ENCODE data around the gene METTL21C.

Gene METTL21C

DNA sequence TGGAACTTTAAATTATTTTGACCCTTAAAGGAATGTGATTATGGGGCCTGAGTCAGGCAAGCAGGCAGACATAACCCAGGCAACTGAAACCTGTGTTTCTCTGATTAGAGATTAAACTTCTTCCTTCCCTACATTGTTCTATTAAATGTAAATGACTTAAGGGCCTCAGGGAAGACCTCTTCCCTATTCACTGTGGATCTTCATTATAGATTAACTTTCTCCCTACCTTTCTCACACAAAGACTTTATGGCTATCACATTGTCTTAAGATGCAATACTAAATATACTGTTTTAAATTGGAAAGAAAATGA, 8.8 kb upstream of the METTL21C start:
- H3K27ac ChIP-seq (ENCODE audit: low read depth, low read length): no peak overlapping the region
- H3K79me2 ChIP-seq (ENCODE audit: insufficient read depth, low read length): no peaks in the 10 kb centered on the region
- H3K9me3 ChIP-seq (ENCODE audit: insufficient read depth, low read length): no peaks in the 10 kb centered on the region
- TF ChIP-seq EZH2phosphoT487 (conservative IDR thresholded peaks at IDR 0.05; ENCODE audit: low read length): no peak
- TF ChIP-seq, protein P1, sequence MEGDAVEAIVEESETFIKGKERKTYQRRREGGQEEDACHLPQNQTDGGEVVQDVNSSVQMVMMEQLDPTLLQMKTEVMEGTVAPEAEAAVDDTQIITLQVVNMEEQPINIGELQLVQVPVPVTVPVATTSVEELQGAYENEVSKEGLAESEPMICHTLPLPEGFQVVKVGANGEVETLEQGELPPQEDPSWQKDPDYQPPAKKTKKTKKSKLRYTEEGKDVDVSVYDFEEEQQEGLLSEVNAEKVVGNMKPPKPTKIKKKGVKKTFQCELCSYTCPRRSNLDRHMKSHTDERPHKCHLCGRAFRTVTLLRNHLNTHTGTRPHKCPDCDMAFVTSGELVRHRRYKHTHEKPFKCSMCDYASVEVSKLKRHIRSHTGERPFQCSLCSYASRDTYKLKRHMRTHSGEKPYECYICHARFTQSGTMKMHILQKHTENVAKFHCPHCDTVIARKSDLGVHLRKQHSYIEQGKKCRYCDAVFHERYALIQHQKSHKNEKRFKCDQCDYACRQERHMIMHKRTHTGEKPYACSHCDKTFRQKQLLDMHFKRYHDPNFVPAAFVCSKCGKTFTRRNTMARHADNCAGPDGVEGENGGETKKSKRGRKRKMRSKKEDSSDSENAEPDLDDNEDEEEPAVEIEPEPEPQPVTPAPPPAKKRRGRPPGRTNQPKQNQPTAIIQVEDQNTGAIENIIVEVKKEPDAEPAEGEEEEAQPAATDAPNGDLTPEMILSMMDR (IDR thresholded peaks at IDR 0.05; ENCODE audit: insufficient read depth, low read length, poor library complexity, severe bottlenecking): no peak
- no peaks in the 10 kb centered on the region for H3F3A ChIP-seq (ENCODE audit: insufficient read depth)
- no peaks in the 10 kb centered on the region for H3K27me3 ChIP-seq (ENCODE audit: low read length)
- H3K4me2 ChIP-seq (ENCODE audit: low read depth, low read length, poor library complexity, severe bottlenecking): no peak overlapping the region
- H3K4me3 ChIP-seq (ENCODE audit: insufficient read depth, low read length, poor library complexity, severe bottlenecking): no peak overlapping the region
- no peaks in the 10 kb centered on the region for H4K20me1 ChIP-seq (ENCODE audit: low read depth, low read length)
- H3K36me3 ChIP-seq (ENCODE audit: low read length): no peaks in the 10 kb centered on the region
- H3K9ac ChIP-seq (ENCODE audit: low read length): no peak overlapping the region
- H2AFZ ChIP-seq (ENCODE audit: low read depth, low read length, severe bottlenecking): no peak overlapping the region
- no peaks in the 10 kb centered on the region for H3K9me2 ChIP-seq (replicated peaks; ENCODE audit: insufficient read depth, low read length)

DNA sequence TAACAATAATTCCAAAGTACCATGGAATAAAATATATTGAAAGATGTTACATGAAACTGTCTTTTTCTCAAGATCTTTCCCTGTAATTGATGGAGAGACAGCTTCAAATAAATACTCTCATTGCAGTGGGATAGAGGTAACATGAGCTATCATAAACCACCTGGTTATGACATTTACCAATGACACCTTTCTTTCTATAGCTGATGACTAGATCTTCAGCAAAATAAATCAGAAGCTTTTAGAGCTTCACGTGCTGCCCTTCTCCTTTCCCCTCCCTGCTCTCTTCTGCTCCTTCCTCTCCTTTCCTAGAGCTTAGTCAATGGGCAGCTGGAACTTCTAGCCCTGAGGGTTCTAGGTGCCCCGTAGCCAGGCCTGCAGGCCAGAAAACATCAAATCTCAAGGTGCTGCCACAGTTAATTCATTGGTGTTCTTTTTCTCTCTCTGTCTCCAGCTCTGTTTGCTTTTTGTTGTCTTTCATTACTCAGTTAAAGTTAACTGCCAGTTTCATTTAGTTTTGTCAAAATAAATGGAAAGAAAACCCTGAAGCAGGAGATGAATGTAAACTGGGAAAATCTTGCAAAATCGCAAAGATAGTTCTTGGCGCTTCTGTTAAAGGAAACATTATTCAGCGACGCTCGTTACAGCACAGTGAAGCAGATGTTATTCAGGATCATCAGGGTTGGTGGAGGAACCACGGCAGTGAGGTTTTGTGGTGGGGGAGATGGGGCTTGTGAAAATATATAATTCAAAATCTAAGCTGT, 8.3 kb upstream of the METTL21C start:
- H3K9me2 ChIP-seq (replicated peaks; ENCODE audit: insufficient read depth, low read length): no peaks in the 10 kb centered on the region
- H3K4me2 ChIP-seq (ENCODE audit: low read depth, low read length, poor library complexity, severe bottlenecking): no peak overlapping the region
- TF ChIP-seq, protein P1 (IDR thresholded peaks at IDR 0.05; ENCODE audit: insufficient read depth, low read length, poor library complexity, severe bottlenecking): no peak
- TF ChIP-seq EZH2phosphoT487 (conservative IDR thresholded peaks at IDR 0.05; ENCODE audit: low read length): no peak
- H3K9ac ChIP-seq (ENCODE audit: low read length): no peak overlapping the region
- H3F3A ChIP-seq (ENCODE audit: insufficient read depth): no peaks in the 10 kb centered on the region
- H3K9me3 ChIP-seq (ENCODE audit: insufficient read depth, low read length): no peaks in the 10 kb centered on the region
- no peaks in the 10 kb centered on the region for H3K27me3 ChIP-seq (ENCODE audit: low read length)
- H4K20me1 ChIP-seq (ENCODE audit: low read depth, low read length): no peaks in the 10 kb centered on the region
- no peak overlapping the region for H2AFZ ChIP-seq (ENCODE audit: low read depth, low read length, severe bottlenecking)
- no peak overlapping the region for H3K4me3 ChIP-seq (ENCODE audit: insufficient read depth, low read length, poor library complexity, severe bottlenecking)
- H3K79me2 ChIP-seq (ENCODE audit: insufficient read depth, low read length): no peaks in the 10 kb centered on the region
- no peaks in the 10 kb centered on the region for H3K36me3 ChIP-seq (ENCODE audit: low read length)
- H3K27ac ChIP-seq (ENCODE audit: low read depth, low read length): no peak overlapping the region

DNA sequence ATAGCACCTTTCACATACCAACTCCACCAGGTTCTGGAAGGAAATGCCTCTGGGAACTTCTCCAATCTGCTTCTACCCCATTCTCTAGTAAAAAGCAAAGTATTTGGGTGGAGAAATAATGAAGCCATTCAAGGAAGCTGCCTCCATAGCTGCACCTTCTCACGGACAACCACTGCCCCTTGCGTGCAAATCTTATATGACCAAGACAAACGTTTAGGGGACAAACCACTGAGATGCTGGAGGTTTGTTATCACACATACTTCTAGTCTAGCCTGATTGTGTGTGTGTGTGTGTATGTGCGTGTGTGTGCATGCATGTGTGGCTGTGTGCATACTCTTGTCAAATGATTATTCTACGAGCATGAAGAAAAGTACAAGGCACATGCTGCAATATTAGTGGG, 6.5 kb upstream of the METTL21C start:
- TF ChIP-seq, protein P1 (IDR thresholded peaks at IDR 0.05; ENCODE audit: insufficient read depth, low read length, poor library complexity, severe bottlenecking): no peak
- TF ChIP-seq EZH2phosphoT487 (conservative IDR thresholded peaks at IDR 0.05; ENCODE audit: low read length): no peak
- no peak overlapping the region for H3K9ac ChIP-seq (ENCODE audit: low read length)
- no peaks in the 10 kb centered on the region for H3K9me3 ChIP-seq (ENCODE audit: insufficient read depth, low read length)

More for the DNA sequence above, 6.5 kb upstream of the METTL21C start:
- H3K27ac ChIP-seq (ENCODE audit: low read depth, low read length): no peak overlapping the region
- no peaks in the 10 kb centered on the region for H3K36me3 ChIP-seq (ENCODE audit: low read length)
- no peaks in the 10 kb centered on the region for H4K20me1 ChIP-seq (ENCODE audit: low read depth, low read length)
- H3K4me3 ChIP-seq (ENCODE audit: insufficient read depth, low read length, poor library complexity, severe bottlenecking): no peak overlapping the region
- H3K9me2 ChIP-seq (replicated peaks; ENCODE audit: insufficient read depth, low read length): no peaks in the 10 kb centered on the region
- no peak overlapping the region for H3K4me2 ChIP-seq (ENCODE audit: low read depth, low read length, poor library complexity, severe bottlenecking)
- H2AFZ ChIP-seq (ENCODE audit: low read depth, low read length, severe bottlenecking): no peak overlapping the region
- no peaks in the 10 kb centered on the region for H3F3A ChIP-seq (ENCODE audit: insufficient read depth)
- H3K79me2 ChIP-seq (ENCODE audit: insufficient read depth, low read length): no peaks in the 10 kb centered on the region
- no peaks in the 10 kb centered on the region for H3K27me3 ChIP-seq (ENCODE audit: low read length)

Measured in SU-DHL-6 (cell line).